Lower leg skin (tissue), 3 donors: ENCODE results near the gene CIP2A.

Experiments
- CTCF ChIP-seq, 3 donors: fragments of 450-650 bp; IDR thresholded peaks; one replicate each; pipeline ENCODE4 v1.5.1; 2016; ENCODE audit warnings: antibody characterized with exemption in 3 of 3, mild to moderate bottlenecking in 3 of 3, moderate library complexity in 2 of 3
- POLR2A ChIP-seq, 2 donors: fragments of 450-650 bp; IDR thresholded peaks; one replicate each; pipeline ENCODE4 v1.6.1; 2016 to 2017; ENCODE audit warnings: antibody characterized with exemption in 2 of 2, mild to moderate bottlenecking in 1 of 2, moderate library complexity in 1 of 2

- TF ChIP-seq CTCF (IDR thresholded peaks at IDR 0.05) (no peak), POLR2A (IDR thresholded peaks at IDR 0.05) (no peak)
These were observed 26.7 kb downstream of the CIP2A start for GRCh38 chr3:108562565-108562964.
